ENCODE measurements around the gene SPACA9.

SPACA9 gene

GRCh38 chr9:132858751-132859150, 19.9 kb upstream of the SPACA9 start:
- Histone ChIP-seq H2BK120ac (ENCODE audit: low read depth, low read length) (no peak overlapping the region), H4K5ac (ENCODE audit: low read length) (no peak overlapping the region), H2BK15ac (replicated peaks; ENCODE audit: low read depth) (no peak overlapping the region), H2AK5ac (ENCODE audit: low read length) (no peak overlapping the region), H3K4ac (ENCODE audit: low read depth, low read length) (no peak overlapping the region), H3K27ac (ENCODE audit: low read depth, low read length) (no peak overlapping the region), H3K4me1 (ENCODE audit: control insufficient read depth, low read depth, low read length) (no peaks in the 10 kb centered on the region), H3K79me2 (ENCODE audit: control insufficient read depth, insufficient read depth, low read length) (no peaks in the 10 kb centered on the region), H4K8ac (ENCODE audit: low read depth, low read length) (no peak overlapping the region), H3K79me1 (ENCODE audit: low read length) (no peaks in the 10 kb centered on the region), H3K4me3 (ENCODE audit: low read length) (no peak overlapping the region), H3K4me2 (ENCODE audit: low read length) (no peak overlapping the region), H3K23ac (ENCODE audit: low read length) (no peak overlapping the region), H3K18ac (ENCODE audit: low read length) (no peak overlapping the region), H3K9ac (ENCODE audit: low read length) (no peak overlapping the region), H3K27me3 (ENCODE audit: insufficient read depth, low read length, poor library complexity) (no peaks in the 10 kb centered on the region), H3K36me3 (ENCODE audit: control insufficient read depth, insufficient read depth, low read length) (no peaks in the 10 kb centered on the region), H3K56ac (ENCODE audit: low read length) (no peak overlapping the region), H2BK5ac (ENCODE audit: low read length) (no peak overlapping the region)
- no CpG with 5 or more reads among the region's 7 CpGs for WGBS (ENCODE audit: extremely low coverage, insufficient coverage, low lambda C conversion rate)
- no peak for DNase-seq

- H4K8ac ChIP-seq (ENCODE audit: low read depth, low read length): no peak overlapping the region
- no peak overlapping the region for H3K4ac ChIP-seq (ENCODE audit: low read depth, low read length)
- no peak overlapping the region for H2BK120ac ChIP-seq (ENCODE audit: low read depth, low read length)
- no CpG with 5 or more reads among the region's 3 CpGs for WGBS (ENCODE audit: extremely low coverage, insufficient coverage, low lambda C conversion rate)
- no peak overlapping the region for H3K4me3 ChIP-seq (ENCODE audit: low read length)
- no peak overlapping the region for H3K9ac ChIP-seq (ENCODE audit: low read length)
- no peaks in the 10 kb centered on the region for H3K36me3 ChIP-seq (ENCODE audit: control insufficient read depth, insufficient read depth, low read length)
- H2BK15ac ChIP-seq (replicated peaks; ENCODE audit: low read depth): no peak overlapping the region
- H3K18ac ChIP-seq (ENCODE audit: low read length): no peak overlapping the region
- no peak overlapping the region for H4K5ac ChIP-seq (ENCODE audit: low read length)
- no peaks in the 10 kb centered on the region for H3K27me3 ChIP-seq (ENCODE audit: insufficient read depth, low read length, poor library complexity)
- H3K79me1 ChIP-seq (ENCODE audit: low read length): no peaks in the 10 kb centered on the region
- H2AK5ac ChIP-seq (ENCODE audit: low read length): no peak overlapping the region
- no peak overlapping the region for H3K23ac ChIP-seq (ENCODE audit: low read length)
- H3K56ac ChIP-seq (ENCODE audit: low read length): no peak overlapping the region
- DNase-seq: no peak
- no peaks in the 10 kb centered on the region for H3K79me2 ChIP-seq (ENCODE audit: control insufficient read depth, insufficient read depth, low read length)
- H3K4me2 ChIP-seq (ENCODE audit: low read length): no peak overlapping the region
- no peaks in the 10 kb centered on the region for H3K4me1 ChIP-seq (ENCODE audit: control insufficient read depth, low read depth, low read length)
- no peak overlapping the region for H3K27ac ChIP-seq (ENCODE audit: low read depth, low read length)
- no peak overlapping the region for H2BK5ac ChIP-seq (ENCODE audit: low read length)
Observed at GRCh38 chr9:132861666-132862065, 17.0 kb upstream of the SPACA9 start.

- H2AK5ac ChIP-seq (ENCODE audit: low read length): no peak overlapping the region
- H3K23ac ChIP-seq (ENCODE audit: low read length): no peak overlapping the region
- no peak overlapping the region for H3K56ac ChIP-seq (ENCODE audit: low read length)
- H3K4me3 ChIP-seq (ENCODE audit: low read length): no peak overlapping the region
- H3K4me1 ChIP-seq (ENCODE audit: control insufficient read depth, low read depth, low read length): no peaks in the 10 kb centered on the region
- no peak overlapping the region for H3K4me2 ChIP-seq (ENCODE audit: low read length)
- no peak overlapping the region for H3K27ac ChIP-seq (ENCODE audit: low read depth, low read length)
- no peak for DNase-seq
- no peaks in the 10 kb centered on the region for H3K79me1 ChIP-seq (ENCODE audit: low read length)
- no CpG with 5 or more reads among the region's 6 CpGs for WGBS (ENCODE audit: extremely low coverage, insufficient coverage, low lambda C conversion rate)
- no peaks in the 10 kb centered on the region for H3K27me3 ChIP-seq (ENCODE audit: insufficient read depth, low read length, poor library complexity)
- H4K8ac ChIP-seq (ENCODE audit: low read depth, low read length): no peak overlapping the region
- H3K36me3 ChIP-seq (ENCODE audit: control insufficient read depth, insufficient read depth, low read length): no peaks in the 10 kb centered on the region
- H3K18ac ChIP-seq (ENCODE audit: low read length): no peak overlapping the region
- H4K5ac ChIP-seq (ENCODE audit: low read length): no peak overlapping the region
- H2BK5ac ChIP-seq (ENCODE audit: low read length): no peak overlapping the region
- no peak overlapping the region for H3K4ac ChIP-seq (ENCODE audit: low read depth, low read length)
- no peaks in the 10 kb centered on the region for H3K79me2 ChIP-seq (ENCODE audit: control insufficient read depth, insufficient read depth, low read length)
- H3K9ac ChIP-seq (ENCODE audit: low read length): no peak overlapping the region
- no peak overlapping the region for H2BK120ac ChIP-seq (ENCODE audit: low read depth, low read length)
- no peak overlapping the region for H2BK15ac ChIP-seq (replicated peaks; ENCODE audit: low read depth)
Observed at GRCh38 chr9:132862533-132862932, 16.2 kb upstream of the SPACA9 start.

- H3K4me2 ChIP-seq (ENCODE audit: low read length): no peak overlapping the region
- no peak overlapping the region for H3K4me3 ChIP-seq (ENCODE audit: low read length)
- no peaks in the 10 kb centered on the region for H3K79me1 ChIP-seq (ENCODE audit: low read length)
- H3K56ac ChIP-seq (ENCODE audit: low read length): no peak overlapping the region
- H3K9ac ChIP-seq (ENCODE audit: low read length): no peak overlapping the region
- no peak overlapping the region for H2AK5ac ChIP-seq (ENCODE audit: low read length)
- no peak overlapping the region for H3K18ac ChIP-seq (ENCODE audit: low read length)
- WGBS (ENCODE audit: extremely low coverage, insufficient coverage, low lambda C conversion rate): no CpG with 5 or more reads among the region's 12 CpGs
- no peaks in the 10 kb centered on the region for H3K36me3 ChIP-seq (ENCODE audit: control insufficient read depth, insufficient read depth, low read length)
- H2BK15ac ChIP-seq (replicated peaks; ENCODE audit: low read depth): no peak overlapping the region
- H2BK5ac ChIP-seq (ENCODE audit: low read length): no peak overlapping the region
- no peak overlapping the region for H4K5ac ChIP-seq (ENCODE audit: low read length)
- no peak overlapping the region for H3K23ac ChIP-seq (ENCODE audit: low read length)
- no peaks in the 10 kb centered on the region for H3K79me2 ChIP-seq (ENCODE audit: control insufficient read depth, insufficient read depth, low read length)
- H3K27ac ChIP-seq (ENCODE audit: low read depth, low read length): no peak overlapping the region
- no peak for DNase-seq
- no peaks in the 10 kb centered on the region for H3K4me1 ChIP-seq (ENCODE audit: control insufficient read depth, low read depth, low read length)
- H3K27me3 ChIP-seq (ENCODE audit: insufficient read depth, low read length, poor library complexity): no peaks in the 10 kb centered on the region
- no peak overlapping the region for H4K8ac ChIP-seq (ENCODE audit: low read depth, low read length)
- H3K4ac ChIP-seq (ENCODE audit: low read depth, low read length): no peak overlapping the region
- H2BK120ac ChIP-seq (ENCODE audit: low read depth, low read length): no peak overlapping the region
Observed at GRCh38 chr9:132863096-132863495, 15.6 kb upstream of the SPACA9 start.

- H3K27me3 ChIP-seq (ENCODE audit: insufficient read depth, low read length, poor library complexity): no peaks in the 10 kb centered on the region
- no peak overlapping the region for H2AK5ac ChIP-seq (ENCODE audit: low read length)
- no peak overlapping the region for H4K8ac ChIP-seq (ENCODE audit: low read depth, low read length)
- no peak overlapping the region for H3K23ac ChIP-seq (ENCODE audit: low read length)
- H3K56ac ChIP-seq (ENCODE audit: low read length): no peak overlapping the region
- H2BK120ac ChIP-seq (ENCODE audit: low read depth, low read length): no peak overlapping the region
- H4K5ac ChIP-seq (ENCODE audit: low read length): no peak overlapping the region
- H2BK15ac ChIP-seq (replicated peaks; ENCODE audit: low read depth): no peak overlapping the region
- H3K9ac ChIP-seq (ENCODE audit: low read length): no peak overlapping the region
- whole genome bisulfite sequencing (ENCODE audit: extremely low coverage, insufficient coverage, low lambda C conversion rate): no CpG with 5 or more reads among the region's 2 CpGs
- H3K79me1 ChIP-seq (ENCODE audit: low read length): no peaks in the 10 kb centered on the region
- DNase-seq: no peak
- H3K27ac ChIP-seq (ENCODE audit: low read depth, low read length): no peak overlapping the region
- H3K18ac ChIP-seq (ENCODE audit: low read length): no peak overlapping the region
- no peaks in the 10 kb centered on the region for H3K79me2 ChIP-seq (ENCODE audit: control insufficient read depth, insufficient read depth, low read length)
- H3K4me1 ChIP-seq (ENCODE audit: control insufficient read depth, low read depth, low read length): no peaks in the 10 kb centered on the region
- no peak overlapping the region for H3K4ac ChIP-seq (ENCODE audit: low read depth, low read length)
- no peak overlapping the region for H3K4me3 ChIP-seq (ENCODE audit: low read length)
- no peaks in the 10 kb centered on the region for H3K36me3 ChIP-seq (ENCODE audit: control insufficient read depth, insufficient read depth, low read length)
- no peak overlapping the region for H2BK5ac ChIP-seq (ENCODE audit: low read length)
- no peak overlapping the region for H3K4me2 ChIP-seq (ENCODE audit: low read length)
Observed at GRCh38 chr9:132864277-132864676, 14.4 kb upstream of the SPACA9 start.

GRCh38 chr9:132864691-132865090, 14.0 kb upstream of the SPACA9 start:
- H3K79me2 ChIP-seq (ENCODE audit: control insufficient read depth, insufficient read depth, low read length): no peaks in the 10 kb centered on the region

More at GRCh38 chr9:132864691-132865090, 14.0 kb upstream of the SPACA9 start:
- no peak overlapping the region for H2BK5ac ChIP-seq (ENCODE audit: low read length)
- DNase-seq: no peak
- H4K8ac ChIP-seq (ENCODE audit: low read depth, low read length): no peak overlapping the region
- no peaks in the 10 kb centered on the region for H3K36me3 ChIP-seq (ENCODE audit: control insufficient read depth, insufficient read depth, low read length)
- H3K9ac ChIP-seq (ENCODE audit: low read length): no peak overlapping the region
- no peaks in the 10 kb centered on the region for H3K79me1 ChIP-seq (ENCODE audit: low read length)
- H2BK15ac ChIP-seq (replicated peaks; ENCODE audit: low read depth): no peak overlapping the region
- no peak overlapping the region for H4K5ac ChIP-seq (ENCODE audit: low read length)
- no peak overlapping the region for H3K56ac ChIP-seq (ENCODE audit: low read length)
- H2AK5ac ChIP-seq (ENCODE audit: low read length): no peak overlapping the region
- no peak overlapping the region for H3K18ac ChIP-seq (ENCODE audit: low read length)
- H3K27ac ChIP-seq (ENCODE audit: low read depth, low read length): no peak overlapping the region
- no CpG with 5 or more reads among the region's 8 CpGs for WGBS (ENCODE audit: extremely low coverage, insufficient coverage, low lambda C conversion rate)
- H3K4ac ChIP-seq (ENCODE audit: low read depth, low read length): no peak overlapping the region
- H3K4me1 ChIP-seq (ENCODE audit: control insufficient read depth, low read depth, low read length): no peaks in the 10 kb centered on the region
- H3K4me2 ChIP-seq (ENCODE audit: low read length): no peak overlapping the region
- no peak overlapping the region for H2BK120ac ChIP-seq (ENCODE audit: low read depth, low read length)
- H3K27me3 ChIP-seq (ENCODE audit: insufficient read depth, low read length, poor library complexity): no peaks in the 10 kb centered on the region
- H3K23ac ChIP-seq (ENCODE audit: low read length): no peak overlapping the region
- no peak overlapping the region for H3K4me3 ChIP-seq (ENCODE audit: low read length)
